Neural progenitor cell (in vitro differentiated cells): ENCODE results near the gene PLBD1.

Experiments used
- EZH2 ChIP-seq: fragments of 200-600 bp; sonication (generic); IDR thresholded peaks from 2 replicates; pipeline ENCODE4 v1.6.1; 2017; ENCODE audit warnings: antibody characterized with exemption, mild to moderate bottlenecking, moderate library complexity
- EZH2phosphoT487 ChIP-seq: fragments of 200-600 bp; sonication (generic); IDR thresholded peaks from 2 replicates; pipeline ENCODE4 v1.6.1; 2017; ENCODE audit warnings: antibody characterized with exemption
- TF ChIP-seq, protein P1 (sequence below): fragments of 200-600 bp; sonication (generic); IDR thresholded peaks from 2 replicates; pipeline ENCODE4 v1.5.1; 2017; ENCODE audit warnings: antibody characterized with exemption, mild to moderate bottlenecking

DNA sequence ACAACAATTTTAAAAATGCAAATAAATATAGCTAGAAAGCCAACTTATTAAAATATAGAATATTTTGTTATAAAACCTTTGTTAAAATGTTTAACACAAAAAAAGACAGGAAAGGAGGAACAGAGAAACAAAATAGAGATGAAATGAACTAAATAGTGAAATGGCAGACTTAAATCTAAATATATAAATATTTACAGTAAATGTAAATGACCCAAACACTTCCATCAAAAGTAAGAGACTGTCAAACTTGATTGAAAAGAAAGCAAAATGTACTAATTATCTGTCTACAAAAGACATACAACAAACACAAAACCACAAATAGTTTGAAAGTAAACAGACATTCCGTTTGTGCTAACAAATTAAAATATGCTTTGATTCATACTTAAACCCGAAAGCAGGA is 41.7 kb downstream of the PLBD1 start:
- TF ChIP-seq, protein P1, sequence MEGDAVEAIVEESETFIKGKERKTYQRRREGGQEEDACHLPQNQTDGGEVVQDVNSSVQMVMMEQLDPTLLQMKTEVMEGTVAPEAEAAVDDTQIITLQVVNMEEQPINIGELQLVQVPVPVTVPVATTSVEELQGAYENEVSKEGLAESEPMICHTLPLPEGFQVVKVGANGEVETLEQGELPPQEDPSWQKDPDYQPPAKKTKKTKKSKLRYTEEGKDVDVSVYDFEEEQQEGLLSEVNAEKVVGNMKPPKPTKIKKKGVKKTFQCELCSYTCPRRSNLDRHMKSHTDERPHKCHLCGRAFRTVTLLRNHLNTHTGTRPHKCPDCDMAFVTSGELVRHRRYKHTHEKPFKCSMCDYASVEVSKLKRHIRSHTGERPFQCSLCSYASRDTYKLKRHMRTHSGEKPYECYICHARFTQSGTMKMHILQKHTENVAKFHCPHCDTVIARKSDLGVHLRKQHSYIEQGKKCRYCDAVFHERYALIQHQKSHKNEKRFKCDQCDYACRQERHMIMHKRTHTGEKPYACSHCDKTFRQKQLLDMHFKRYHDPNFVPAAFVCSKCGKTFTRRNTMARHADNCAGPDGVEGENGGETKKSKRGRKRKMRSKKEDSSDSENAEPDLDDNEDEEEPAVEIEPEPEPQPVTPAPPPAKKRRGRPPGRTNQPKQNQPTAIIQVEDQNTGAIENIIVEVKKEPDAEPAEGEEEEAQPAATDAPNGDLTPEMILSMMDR: no peak
- TF ChIP-seq EZH2 (no peak), EZH2phosphoT487 (no peak)
